ENCODE results near the gene GRAMD1A. TPM values are rescaled to one million over a fixed set of nuclear protein-coding genes. Genes with fewer than 3 reads are reported as not detected.

The GRAMD1A gene
- total and polyA plus RNA-seq, 5 donors = 27.9 to 37.4 (median 32.3) TPM

DNA sequence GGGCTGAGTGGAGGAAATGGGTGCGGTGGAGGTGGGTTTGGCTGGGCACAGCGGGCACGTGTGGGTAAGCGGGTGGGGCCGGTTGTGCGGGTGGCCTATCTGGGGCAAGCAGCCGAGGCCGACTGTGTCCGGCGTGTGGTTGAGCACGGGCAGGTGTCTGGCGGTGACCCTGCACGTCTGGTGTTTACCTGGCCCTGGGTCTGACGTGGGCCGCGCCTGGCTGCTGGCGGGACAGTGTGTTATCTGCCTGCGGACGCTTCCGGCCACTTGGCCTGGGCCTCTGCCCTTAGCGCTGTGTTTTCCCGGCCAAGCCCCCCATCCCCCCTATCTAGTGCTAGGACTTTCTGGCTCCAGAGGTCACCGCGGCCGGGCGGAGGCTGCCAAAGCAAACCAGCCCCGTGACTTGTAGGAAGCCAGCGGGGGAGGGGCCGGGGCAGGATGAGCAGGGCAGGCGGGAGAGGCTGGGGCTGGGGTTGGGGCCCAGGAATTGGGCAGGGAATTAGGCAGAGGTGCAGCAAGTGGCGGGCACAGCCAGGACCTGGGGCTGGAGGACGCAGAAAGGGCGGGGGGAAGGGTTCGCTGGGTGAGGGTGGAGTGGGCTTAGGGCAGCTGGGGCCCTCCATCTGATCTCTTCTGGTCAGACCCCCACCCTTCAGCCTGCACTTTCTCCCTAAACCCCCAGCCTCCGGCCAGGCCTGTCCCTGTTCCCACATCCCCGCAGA lies 40.9 kb downstream of the GRAMD1A start:
- H3K27ac ChIP-seq (ENCODE audit: low read length) = peak overlapping the region; percentile 37
- 7% methylated on average over 36 of the region's 36 CpGs for WGBS
- intact Hi-C loops (cut with DNase I) = no loop called here

DNA sequence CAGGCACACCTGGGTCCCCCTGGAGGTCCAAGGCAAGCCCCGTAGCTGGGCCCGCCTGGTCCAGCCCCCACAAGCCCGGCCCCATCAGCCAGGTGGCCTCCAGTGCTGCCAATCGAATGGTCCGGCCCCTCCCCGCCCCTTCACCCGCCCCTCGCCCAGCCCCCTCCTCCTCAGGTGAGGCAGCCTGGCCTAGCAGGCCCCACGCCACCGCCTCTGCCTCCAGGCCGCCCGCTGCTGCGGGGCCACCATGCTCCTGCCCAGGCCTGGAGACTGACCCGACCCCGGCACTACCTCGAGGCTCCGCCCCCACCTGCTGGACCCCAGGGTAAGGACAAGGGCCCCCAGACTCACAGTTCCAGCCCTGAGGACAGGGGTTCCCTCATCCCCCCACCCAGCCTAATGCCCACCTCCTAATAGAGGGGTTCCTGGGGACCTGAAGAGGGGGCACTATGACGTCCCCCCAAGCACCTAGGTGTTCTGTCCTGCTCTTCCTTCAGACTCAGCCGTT lies 41.5 kb downstream of the GRAMD1A start, which contains the start of gene HPN:
TSS of gene HPN (plus strand) at position 174 of the 508 bp plus-strand sequence. CDS start 786 bp downstream, outside the sequence.
- no peaks in the 10 kb centered on the region for H3K27me3 ChIP-seq (ENCODE audit: control insufficient read depth, insufficient read depth)
- 66% methylated on average over 19 of the region's 19 CpGs for WGBS
- intact Hi-C loops (cut with DNase I) = no loop called here
- ATAC-seq (peak; percentile 0 to 3), DNase-seq (peak in 2 of 3 donors; percentile 64 to 75)
- H3K27ac ChIP-seq (ENCODE audit: low read length) = peak within 1 kb of the TSS; percentile 37
- no peak within 1 kb of the TSS for H3K4me3 ChIP-seq (ENCODE audit: low read length)
- H3K4me1 ChIP-seq (ENCODE audit: control insufficient read depth, insufficient read depth, low read length) = peaks cover 14% of the 10 kb centered on the region
- no peaks in the 10 kb centered on the region for H3K9me3 ChIP-seq (ENCODE audit: control insufficient read depth, low read length)

More for the DNA sequence above, 40.9 kb downstream of the GRAMD1A start:
- Histone ChIP-seq H3K4me1 (ENCODE audit: control insufficient read depth, insufficient read depth, low read length) (peaks cover 14% of the 10 kb centered on the region), H3K4me3 (ENCODE audit: low read length) (no peak overlapping the region), H3K27me3 (ENCODE audit: control insufficient read depth, insufficient read depth) (no peaks in the 10 kb centered on the region), H3K9me3 (ENCODE audit: control insufficient read depth, low read length) (no peaks in the 10 kb centered on the region)
- peak; percentile 94 to 98 (median 98) for DNase-seq
- ATAC-seq = peak; percentile 82 to 83

DNA sequence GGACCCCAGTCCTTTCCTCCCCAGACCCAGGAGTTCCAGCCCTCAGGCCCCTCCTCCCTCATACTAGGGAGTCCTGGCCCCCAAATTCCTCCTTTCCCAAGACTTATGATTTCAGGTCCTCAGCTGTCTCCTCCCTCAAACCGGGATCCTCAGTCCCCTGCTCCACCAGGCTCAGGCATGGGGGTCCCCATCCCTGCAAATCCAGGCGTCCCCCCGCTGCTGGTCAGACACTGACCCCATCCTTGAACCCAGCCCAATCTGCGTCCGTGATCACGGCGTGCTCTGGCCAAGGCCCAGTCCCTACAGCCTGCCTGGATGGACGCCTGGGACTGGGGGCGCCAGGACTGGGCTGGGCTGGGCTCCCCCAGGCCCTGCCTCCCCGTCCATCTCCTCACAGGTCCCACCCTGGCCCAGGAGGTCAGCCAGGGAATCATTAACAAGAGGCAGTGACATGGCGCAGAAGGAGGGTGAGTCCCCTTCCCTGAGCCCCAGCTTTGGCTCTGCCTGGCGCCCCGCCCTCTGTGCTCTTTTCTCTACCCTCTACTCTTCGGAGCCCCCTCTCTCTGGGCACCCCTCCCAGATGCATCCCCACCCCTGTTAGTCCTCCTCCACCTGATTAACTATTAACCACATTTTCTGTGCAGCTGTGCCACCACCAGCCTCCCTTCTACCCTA lies 42.1 kb downstream of the GRAMD1A start:
- Histone ChIP-seq H3K4me1 (ENCODE audit: control insufficient read depth, insufficient read depth, low read length) (peaks cover 14% of the 10 kb centered on the region), H3K9me3 (ENCODE audit: control insufficient read depth, low read length) (no peaks in the 10 kb centered on the region), H3K27me3 (ENCODE audit: control insufficient read depth, insufficient read depth) (no peaks in the 10 kb centered on the region), H3K27ac (ENCODE audit: low read length) (no peak overlapping the region), H3K4me3 (ENCODE audit: low read length) (no peak overlapping the region)
- intact Hi-C loops (cut with DNase I) = no loop called here
- WGBS = 65% methylated on average over 14 of the region's 14 CpGs
- no peak for ATAC-seq
- DNase-seq = peak in 2 of 3 donors; percentile 59 to 76

GRCh38 chr19:35042954-35043604 lies 43.0 kb downstream of the GRAMD1A start:
- H3K9me3 ChIP-seq (ENCODE audit: control insufficient read depth, low read length) = no peaks in the 10 kb centered on the region
- no peaks in the 10 kb centered on the region for H3K27me3 ChIP-seq (ENCODE audit: control insufficient read depth, insufficient read depth)
- intact Hi-C loops (cut with DNase I) = no loop called here
- no peak overlapping the region for H3K4me3 ChIP-seq (ENCODE audit: low read length)
- peaks cover 14% of the 10 kb centered on the region for H3K4me1 ChIP-seq (ENCODE audit: control insufficient read depth, insufficient read depth, low read length)
- DNase-seq (peak in 2 of 3 donors; percentile 22 to 41), ATAC-seq (no peak)
- H3K27ac ChIP-seq (ENCODE audit: low read length) = no peak overlapping the region
- 91% methylated on average over 14 of the region's 14 CpGs for WGBS

DNA sequence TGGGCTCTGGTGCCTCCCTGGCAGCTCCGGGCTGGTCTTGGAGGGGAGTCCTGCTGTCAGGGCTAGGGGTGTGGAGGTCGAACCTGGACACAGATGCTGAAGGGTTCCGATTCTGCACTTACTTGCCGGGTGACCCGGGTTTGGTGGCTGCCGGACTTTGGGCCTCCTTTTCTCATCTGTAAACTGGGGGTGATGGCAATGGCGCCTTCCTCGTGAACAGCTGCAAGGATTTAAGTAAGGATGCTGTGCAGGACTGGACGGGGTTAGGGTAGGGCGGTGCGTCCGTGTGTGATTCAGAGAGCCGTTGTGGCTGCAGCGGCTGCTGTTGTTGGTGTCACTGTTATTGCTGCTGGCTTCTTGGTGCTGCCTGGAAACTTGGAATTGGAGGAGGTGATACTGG lies 43.8 kb downstream of the GRAMD1A start:
- DNase-seq = peak in 2 of 3 donors; percentile 24 to 50
- no peak overlapping the region for H3K4me3 ChIP-seq (ENCODE audit: low read length)
- intact Hi-C loops (cut with DNase I) = no loop called here
- ATAC-seq = no peak
- H3K4me1 ChIP-seq (ENCODE audit: control insufficient read depth, insufficient read depth, low read length) = peaks cover 11% of the 10 kb centered on the region
- no peaks in the 10 kb centered on the region for H3K9me3 ChIP-seq (ENCODE audit: control insufficient read depth, low read length)
- no peaks in the 10 kb centered on the region for H3K27me3 ChIP-seq (ENCODE audit: control insufficient read depth, insufficient read depth)
- H3K27ac ChIP-seq (ENCODE audit: low read length) = no peak overlapping the region
- WGBS = 81% methylated on average over 14 of the region's 14 CpGs

DNA sequence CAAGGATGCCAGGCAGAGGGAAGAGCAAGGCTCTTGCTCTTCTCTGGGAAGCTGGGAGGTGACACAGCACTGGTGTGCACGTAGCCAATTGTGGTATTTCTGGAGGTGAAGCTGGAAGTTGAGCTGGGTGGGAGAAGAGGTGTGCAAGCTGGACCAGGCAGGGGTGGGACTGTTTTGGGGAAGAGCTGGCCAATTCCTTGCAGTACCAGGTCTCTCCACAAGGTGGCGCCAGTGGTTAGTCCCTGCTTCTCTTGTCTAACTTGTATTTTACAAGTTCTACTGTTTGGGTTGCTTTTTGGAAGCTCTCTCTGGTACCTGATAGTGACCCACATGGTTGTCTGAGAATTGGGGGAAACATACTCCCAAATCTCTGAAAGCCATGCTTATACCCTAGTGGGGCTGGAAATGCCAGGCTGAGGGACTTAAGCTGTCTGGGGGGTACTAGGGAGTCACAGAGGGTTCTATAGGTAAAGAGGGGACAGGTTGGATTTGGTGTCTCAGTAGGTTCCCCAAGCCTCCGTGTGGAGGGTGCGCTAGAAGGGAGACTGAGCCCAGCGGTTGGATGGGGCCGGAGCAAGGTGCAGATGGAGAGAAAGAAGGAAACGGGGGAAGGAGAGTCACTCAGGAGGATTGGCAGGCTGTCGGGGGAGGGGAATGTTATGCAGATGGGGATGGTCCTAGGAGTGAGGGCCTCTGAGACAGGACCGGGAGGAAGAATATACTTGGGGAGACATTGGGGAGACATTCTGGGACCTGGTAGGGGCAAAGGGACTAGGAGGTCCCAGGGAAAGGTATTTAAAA lies 44.4 kb downstream of the GRAMD1A start:
- H3K27ac ChIP-seq (ENCODE audit: low read length) = no peak overlapping the region
- no peaks in the 10 kb centered on the region for H3K27me3 ChIP-seq (ENCODE audit: control insufficient read depth, insufficient read depth)
- WGBS = 58% methylated on average over 9 of the region's 9 CpGs
- intact Hi-C loops (cut with DNase I) = no loop called here
- H3K4me3 ChIP-seq (ENCODE audit: low read length) = no peak overlapping the region
- DNase-seq = peak in 2 of 3 donors; percentile 79 to 83
- H3K9me3 ChIP-seq (ENCODE audit: control insufficient read depth, low read length) = no peaks in the 10 kb centered on the region
- peaks cover 13% of the 10 kb centered on the region for H3K4me1 ChIP-seq (ENCODE audit: control insufficient read depth, insufficient read depth, low read length)
- no peak for ATAC-seq

DNA sequence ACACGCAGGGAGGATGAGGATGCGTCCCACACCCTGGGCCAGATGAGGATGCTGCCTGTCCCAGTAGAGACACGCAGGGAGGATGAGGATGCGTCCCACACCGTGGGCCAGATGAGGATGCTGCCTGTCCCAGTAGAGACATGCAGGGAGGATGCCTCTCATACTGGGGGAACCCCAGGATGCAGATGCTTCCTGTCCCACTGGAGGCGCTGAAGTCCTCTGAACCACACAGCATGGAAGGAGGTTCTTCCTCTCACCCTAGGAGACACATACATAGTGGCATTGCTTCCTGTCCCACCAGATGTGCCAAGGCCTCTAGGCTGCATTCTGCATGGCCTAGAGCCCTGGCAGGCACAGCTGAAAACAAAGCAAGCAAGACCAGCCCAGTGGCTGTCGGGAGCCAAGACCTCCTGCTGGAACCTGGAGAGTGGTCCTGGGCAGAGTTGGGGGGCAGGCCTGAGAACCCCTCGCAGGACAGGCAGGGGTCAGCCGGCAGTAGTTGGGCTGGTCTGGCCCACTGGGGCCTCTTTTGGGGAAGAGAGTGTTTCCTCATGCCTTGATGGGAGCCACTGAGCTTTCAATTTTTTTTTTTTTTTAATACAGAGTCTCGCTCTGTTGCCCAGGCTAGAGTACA lies 45.7 kb downstream of the GRAMD1A start:
- ATAC-seq = no peak
- intact Hi-C loops (cut with DNase I) = no loop called here
- no peak overlapping the region for H3K27ac ChIP-seq (ENCODE audit: low read length)
- H3K9me3 ChIP-seq (ENCODE audit: control insufficient read depth, low read length) = no peaks in the 10 kb centered on the region
- H3K4me3 ChIP-seq (ENCODE audit: low read length) = no peak overlapping the region
- peaks cover 7% of the 10 kb centered on the region for H3K4me1 ChIP-seq (ENCODE audit: control insufficient read depth, insufficient read depth, low read length)
- WGBS = 53% methylated on average over 10 of the region's 10 CpGs
- no peaks in the 10 kb centered on the region for H3K27me3 ChIP-seq (ENCODE audit: control insufficient read depth, insufficient read depth)
- DNase-seq = peak in 1 of 3 donors; percentile 51

DNA sequence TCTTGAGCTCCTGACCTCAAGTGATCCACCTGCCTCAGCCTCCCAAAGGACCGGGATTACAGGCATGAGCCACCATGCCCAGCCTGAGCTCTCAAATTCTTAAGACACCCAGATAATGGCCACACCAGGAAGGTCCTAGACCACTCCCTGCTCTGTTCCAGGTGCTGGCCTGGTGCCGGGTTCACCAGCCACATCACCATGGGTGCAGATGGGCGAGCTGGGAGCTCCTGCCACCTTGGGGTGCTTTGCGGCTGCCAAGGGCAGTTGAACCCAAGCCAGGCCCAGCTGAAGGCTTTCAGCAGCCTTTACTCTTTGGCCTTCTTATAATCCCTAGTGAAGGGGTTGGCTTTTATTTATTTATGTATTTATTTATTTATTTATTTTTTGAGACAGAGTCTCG lies 46.3 kb downstream of the GRAMD1A start:
- ATAC-seq = no peak
- intact Hi-C loops (cut with DNase I) = no loop called here
- H3K4me3 ChIP-seq (ENCODE audit: low read length) = no peak overlapping the region
- H3K27me3 ChIP-seq (ENCODE audit: control insufficient read depth, insufficient read depth) = no peaks in the 10 kb centered on the region
- peaks cover 2% of the 10 kb centered on the region for H3K4me1 ChIP-seq (ENCODE audit: control insufficient read depth, insufficient read depth, low read length)
- H3K27ac ChIP-seq (ENCODE audit: low read length) = no peak overlapping the region
- no peaks in the 10 kb centered on the region for H3K9me3 ChIP-seq (ENCODE audit: control insufficient read depth, low read length)
- WGBS = 84% methylated on average over 5 of the region's 5 CpGs
- peak in 1 of 3 donors; percentile 47 for DNase-seq

GRCh38 chr19:35048911-35049411 lies 48.8 kb downstream of the GRAMD1A start:
- Histone ChIP-seq H3K4me3 (ENCODE audit: low read length) (no peak overlapping the region), H3K27me3 (ENCODE audit: control insufficient read depth, insufficient read depth) (no peaks in the 10 kb centered on the region), H3K9me3 (ENCODE audit: control insufficient read depth, low read length) (no peaks in the 10 kb centered on the region), H3K27ac (ENCODE audit: low read length) (peak overlapping the region; percentile 55), H3K4me1 (ENCODE audit: control insufficient read depth, insufficient read depth, low read length) (peaks cover 2% of the 10 kb centered on the region)
- peak; percentile 54 to 87 (median 82) for DNase-seq
- intact Hi-C loops (cut with DNase I) = no loop called here
- WGBS = 45% methylated on average over 12 of the region's 12 CpGs
- peak; percentile 71 to 82 for ATAC-seq

GRCh38 chr19:35049456-35049855 lies 49.3 kb downstream of the GRAMD1A start:
- Histone ChIP-seq H3K4me1 (ENCODE audit: control insufficient read depth, insufficient read depth, low read length) (peaks cover 2% of the 10 kb centered on the region), H3K27ac (ENCODE audit: low read length) (no peak overlapping the region), H3K9me3 (ENCODE audit: control insufficient read depth, low read length) (no peaks in the 10 kb centered on the region), H3K27me3 (ENCODE audit: control insufficient read depth, insufficient read depth) (no peaks in the 10 kb centered on the region), H3K4me3 (ENCODE audit: low read length) (no peak overlapping the region)
- DNase-seq = no peak
- WGBS = 71% methylated on average over 5 of the region's 5 CpGs
- no peak for ATAC-seq
- intact Hi-C loops (cut with DNase I) = no loop called here

Measured in right cardiac atrium (tissue), 5 donors.